Panc1 (cell line): ENCODE measurements around the gene NGEF.

Source experiments
- SIN3A ChIP-seq: IDR thresholded peaks from 2 replicates; pipeline ENCODE4 v1.6.1; 2012; ENCODE audit warnings: low read depth, mild to moderate bottlenecking, low read length, moderate library complexity, borderline replicate concordance; ENCODE audit not compliant: insufficient read depth
- TCF7L2 ChIP-seq: IDR thresholded peaks from 2 replicates; pipeline ENCODE4 v1.6.1; 2011; ENCODE audit warnings: mild to moderate bottlenecking, low read depth, low read length, inconsistent platforms
- TF ChIP-seq, protein P1 (sequence below): fragments of 450-650 bp; IDR thresholded peaks from 2 replicates; pipeline ENCODE4 v1.5.1; 2017; ENCODE audit warnings: mild to moderate bottlenecking
- TF ChIP-seq, protein P2 (sequence below), 2 experiments: IDR thresholded peaks; 2 replicates each; pipeline ENCODE4 v1.6.1; 2011 to 2012; ENCODE audit warnings: low read depth in 2 of 2, control low read depth in 1 of 2, low read length in 1 of 2, mild to moderate bottlenecking in 1 of 2, moderate library complexity in 1 of 2; ENCODE audit not compliant: insufficient read depth in 1 of 2

DNA sequence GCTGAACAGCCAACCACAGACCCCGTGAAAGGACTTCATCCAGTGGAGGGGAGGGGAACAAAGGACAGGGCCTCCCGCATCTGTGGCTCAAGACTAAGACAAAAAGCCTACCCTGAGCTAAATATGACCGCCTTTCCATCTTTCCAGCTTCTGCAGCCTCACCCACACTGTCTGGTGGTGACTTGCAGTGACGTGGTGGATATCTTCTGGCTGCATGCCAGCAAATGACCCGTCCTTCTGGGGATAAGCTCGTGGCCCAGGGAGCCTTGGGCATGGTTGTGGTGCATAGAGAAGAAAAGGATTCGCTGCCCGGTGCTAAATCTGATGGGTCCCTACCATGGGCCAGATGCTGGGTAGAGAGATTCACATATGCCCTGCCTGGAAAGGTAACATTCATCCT, 8.7 kb upstream of the NGEF start:
- TF ChIP-seq, protein P1, sequence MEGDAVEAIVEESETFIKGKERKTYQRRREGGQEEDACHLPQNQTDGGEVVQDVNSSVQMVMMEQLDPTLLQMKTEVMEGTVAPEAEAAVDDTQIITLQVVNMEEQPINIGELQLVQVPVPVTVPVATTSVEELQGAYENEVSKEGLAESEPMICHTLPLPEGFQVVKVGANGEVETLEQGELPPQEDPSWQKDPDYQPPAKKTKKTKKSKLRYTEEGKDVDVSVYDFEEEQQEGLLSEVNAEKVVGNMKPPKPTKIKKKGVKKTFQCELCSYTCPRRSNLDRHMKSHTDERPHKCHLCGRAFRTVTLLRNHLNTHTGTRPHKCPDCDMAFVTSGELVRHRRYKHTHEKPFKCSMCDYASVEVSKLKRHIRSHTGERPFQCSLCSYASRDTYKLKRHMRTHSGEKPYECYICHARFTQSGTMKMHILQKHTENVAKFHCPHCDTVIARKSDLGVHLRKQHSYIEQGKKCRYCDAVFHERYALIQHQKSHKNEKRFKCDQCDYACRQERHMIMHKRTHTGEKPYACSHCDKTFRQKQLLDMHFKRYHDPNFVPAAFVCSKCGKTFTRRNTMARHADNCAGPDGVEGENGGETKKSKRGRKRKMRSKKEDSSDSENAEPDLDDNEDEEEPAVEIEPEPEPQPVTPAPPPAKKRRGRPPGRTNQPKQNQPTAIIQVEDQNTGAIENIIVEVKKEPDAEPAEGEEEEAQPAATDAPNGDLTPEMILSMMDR = no peak
- no peak for TF ChIP-seq TCF7L2
- TF ChIP-seq, protein P2, sequence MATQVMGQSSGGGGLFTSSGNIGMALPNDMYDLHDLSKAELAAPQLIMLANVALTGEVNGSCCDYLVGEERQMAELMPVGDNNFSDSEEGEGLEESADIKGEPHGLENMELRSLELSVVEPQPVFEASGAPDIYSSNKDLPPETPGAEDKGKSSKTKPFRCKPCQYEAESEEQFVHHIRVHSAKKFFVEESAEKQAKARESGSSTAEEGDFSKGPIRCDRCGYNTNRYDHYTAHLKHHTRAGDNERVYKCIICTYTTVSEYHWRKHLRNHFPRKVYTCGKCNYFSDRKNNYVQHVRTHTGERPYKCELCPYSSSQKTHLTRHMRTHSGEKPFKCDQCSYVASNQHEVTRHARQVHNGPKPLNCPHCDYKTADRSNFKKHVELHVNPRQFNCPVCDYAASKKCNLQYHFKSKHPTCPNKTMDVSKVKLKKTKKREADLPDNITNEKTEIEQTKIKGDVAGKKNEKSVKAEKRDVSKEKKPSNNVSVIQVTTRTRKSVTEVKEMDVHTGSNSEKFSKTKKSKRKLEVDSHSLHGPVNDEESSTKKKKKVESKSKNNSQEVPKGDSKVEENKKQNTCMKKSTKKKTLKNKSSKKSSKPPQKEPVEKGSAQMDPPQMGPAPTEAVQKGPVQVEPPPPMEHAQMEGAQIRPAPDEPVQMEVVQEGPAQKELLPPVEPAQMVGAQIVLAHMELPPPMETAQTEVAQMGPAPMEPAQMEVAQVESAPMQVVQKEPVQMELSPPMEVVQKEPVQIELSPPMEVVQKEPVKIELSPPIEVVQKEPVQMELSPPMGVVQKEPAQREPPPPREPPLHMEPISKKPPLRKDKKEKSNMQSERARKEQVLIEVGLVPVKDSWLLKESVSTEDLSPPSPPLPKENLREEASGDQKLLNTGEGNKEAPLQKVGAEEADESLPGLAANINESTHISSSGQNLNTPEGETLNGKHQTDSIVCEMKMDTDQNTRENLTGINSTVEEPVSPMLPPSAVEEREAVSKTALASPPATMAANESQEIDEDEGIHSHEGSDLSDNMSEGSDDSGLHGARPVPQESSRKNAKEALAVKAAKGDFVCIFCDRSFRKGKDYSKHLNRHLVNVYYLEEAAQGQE (IDR thresholded peaks at IDR 0.05; ENCODE audit: insufficient read depth in 1 of 2, low read depth in 2 of 2, low read length in 1 of 2) = no peak
- TF ChIP-seq SIN3A = no peak
